ENCODE measurements around the gene FCHSD1.

FCHSD1 gene

GRCh38 chr5:141672841-141673813, 21.9 kb upstream of the FCHSD1 start:
- H3K9me3 ChIP-seq (ENCODE audit: control insufficient read depth, insufficient read depth, low read length), result no peaks in the 10 kb centered on the region
- H3K4me1 ChIP-seq (ENCODE audit: control insufficient read depth, low read length), result no peaks in the 10 kb centered on the region
- no peaks in the 10 kb centered on the region for H3K36me3 ChIP-seq (ENCODE audit: control insufficient read depth, low read length)
- H3K27ac ChIP-seq (ENCODE audit: low read depth, low read length), result no peak overlapping the region
- peaks cover 6% of the 10 kb centered on the region; the same call in 1 of the 2 replicates for H3K27me3 ChIP-seq (ENCODE audit: control insufficient read depth, low read length)
- no peak for TF ChIP-seq EZH2phosphoT487 (IDR thresholded peaks at IDR 0.05; ENCODE audit: borderline replicate concordance, low read length)
- no peak for TF ChIP-seq CTCF (IDR thresholded peaks at IDR 0.05; ENCODE audit: low read depth, low read length, poor library complexity, severe bottlenecking)
- H3K4me3 ChIP-seq (ENCODE audit: low read length), result no peak overlapping the region
- no peaks in the 10 kb centered on the region for H3K79me2 ChIP-seq (ENCODE audit: control insufficient read depth, low read length)
- H4K20me1 ChIP-seq (ENCODE audit: control insufficient read depth, insufficient read depth, low read depth, low read length), result no peaks in the 10 kb centered on the region
- no peak overlapping the region for H3K4me2 ChIP-seq (ENCODE audit: low read length)
- no peaks in the 10 kb centered on the region for H3K9me2 ChIP-seq (replicated peaks; ENCODE audit: control insufficient read depth, low read length)
- no peaks in the 10 kb centered on the region for H3F3A ChIP-seq (ENCODE audit: control insufficient read depth, insufficient read depth)

- no peaks in the 10 kb centered on the region for H4K20me1 ChIP-seq (ENCODE audit: control insufficient read depth, insufficient read depth, low read depth, low read length)
- no peaks in the 10 kb centered on the region for H3K9me3 ChIP-seq (ENCODE audit: control insufficient read depth, insufficient read depth, low read length)
- no peak overlapping the region for H3K4me3 ChIP-seq (ENCODE audit: low read length)
- peaks cover 6% of the 10 kb centered on the region; the same call in 1 of the 2 replicates for H3K27me3 ChIP-seq (ENCODE audit: control insufficient read depth, low read length)
- H3K4me1 ChIP-seq (ENCODE audit: control insufficient read depth, low read length), result no peaks in the 10 kb centered on the region
- no peaks in the 10 kb centered on the region for H3K9me2 ChIP-seq (replicated peaks; ENCODE audit: control insufficient read depth, low read length)
- H3K36me3 ChIP-seq (ENCODE audit: control insufficient read depth, low read length), result no peaks in the 10 kb centered on the region
- no peaks in the 10 kb centered on the region for H3K79me2 ChIP-seq (ENCODE audit: control insufficient read depth, low read length)
- TF ChIP-seq CTCF (IDR thresholded peaks at IDR 0.05; ENCODE audit: low read depth, low read length, poor library complexity, severe bottlenecking) (no peak), EZH2phosphoT487 (IDR thresholded peaks at IDR 0.05; ENCODE audit: borderline replicate concordance, low read length) (no peak)
- no peak overlapping the region for H3K4me2 ChIP-seq (ENCODE audit: low read length)
- no peak overlapping the region for H3K27ac ChIP-seq (ENCODE audit: low read depth, low read length)
- no peaks in the 10 kb centered on the region for H3F3A ChIP-seq (ENCODE audit: control insufficient read depth, insufficient read depth)
Measured at GRCh38 chr5:141672071-141672840, 21.0 kb upstream of the FCHSD1 start.

GRCh38 chr5:141669520-141669919, 18.3 kb upstream of the FCHSD1 start:
- Histone ChIP-seq H3K27ac (ENCODE audit: low read depth, low read length) (no peak overlapping the region), H4K20me1 (ENCODE audit: control insufficient read depth, insufficient read depth, low read depth, low read length) (no peaks in the 10 kb centered on the region), H3K79me2 (ENCODE audit: control insufficient read depth, low read length) (no peaks in the 10 kb centered on the region), H3K4me2 (ENCODE audit: low read length) (no peak overlapping the region), H3K36me3 (ENCODE audit: control insufficient read depth, low read length) (no peaks in the 10 kb centered on the region), H3K9me3 (ENCODE audit: control insufficient read depth, insufficient read depth, low read length) (no peaks in the 10 kb centered on the region), H3K27me3 (ENCODE audit: control insufficient read depth, low read length) (no peaks in the 10 kb centered on the region), H3K4me1 (ENCODE audit: control insufficient read depth, low read length) (peaks cover 5% of the 10 kb centered on the region), H3K4me3 (ENCODE audit: low read length) (no peak overlapping the region), H3K9me2 (replicated peaks; ENCODE audit: control insufficient read depth, low read length) (no peaks in the 10 kb centered on the region), H3F3A (ENCODE audit: control insufficient read depth, insufficient read depth) (no peaks in the 10 kb centered on the region; the same call in 1 of the 2 replicates)
- TF ChIP-seq EZH2phosphoT487 (IDR thresholded peaks at IDR 0.05; ENCODE audit: borderline replicate concordance, low read length) (no peak), CTCF (IDR thresholded peaks at IDR 0.05; ENCODE audit: low read depth, low read length, poor library complexity, severe bottlenecking) (peak; percentile 38)

All from DOHH2 (cell line).